Measurements from ENCODE around the gene RICTOR.

Gene RICTOR

GRCh38 chr5:39120052-39120420, 45.8 kb upstream of the RICTOR start:
- H3K36me3 ChIP-seq (ENCODE audit: insufficient read depth), result no peaks in the 10 kb centered on the region
- H3K27me3 ChIP-seq (ENCODE audit: insufficient read depth, low read depth), result no peaks in the 10 kb centered on the region
- no peaks in the 10 kb centered on the region for H4K20me1 ChIP-seq (ENCODE audit: insufficient read depth)
- no peak overlapping the region for H3K27ac ChIP-seq
- peaks cover 6% of the 10 kb centered on the region for H3K4me1 ChIP-seq (ENCODE audit: low read depth, poor library complexity, severe bottlenecking)
- TF ChIP-seq CTCF (conservative IDR thresholded peaks at IDR 0.05; ENCODE audit: low read depth, low read length), result no peak
- no peaks in the 10 kb centered on the region for H3K79me2 ChIP-seq (ENCODE audit: insufficient read depth, low read depth)
- H3K4me2 ChIP-seq, result no peak overlapping the region
- no peak overlapping the region for H3K9ac ChIP-seq
- no peak overlapping the region for H3K4me3 ChIP-seq (IDR thresholded peaks at IDR 0.05; ENCODE audit: insufficient read depth, low read depth, low read length)
- no peak overlapping the region for H2AFZ ChIP-seq (ENCODE audit: low read depth)

- Histone ChIP-seq H3K36me3 (ENCODE audit: insufficient read depth) (no peaks in the 10 kb centered on the region), H4K20me1 (ENCODE audit: insufficient read depth) (no peaks in the 10 kb centered on the region), H3K4me1 (ENCODE audit: low read depth, poor library complexity, severe bottlenecking) (peaks cover 6% of the 10 kb centered on the region), H3K9ac (no peak overlapping the region), H2AFZ (ENCODE audit: low read depth) (no peak overlapping the region), H3K4me2 (no peak overlapping the region), H3K4me3 (IDR thresholded peaks at IDR 0.05; ENCODE audit: insufficient read depth, low read depth, low read length) (no peak overlapping the region), H3K27me3 (ENCODE audit: insufficient read depth, low read depth) (no peaks in the 10 kb centered on the region), H3K27ac (no peak overlapping the region), H3K79me2 (ENCODE audit: insufficient read depth, low read depth) (no peaks in the 10 kb centered on the region)
- no peak for TF ChIP-seq CTCF (conservative IDR thresholded peaks at IDR 0.05; ENCODE audit: low read depth, low read length)
Observed at GRCh38 chr5:39119404-39120051, 45.3 kb upstream of the RICTOR start.

GRCh38 chr5:39118638-39119037, 44.4 kb upstream of the RICTOR start:
- TF ChIP-seq CTCF (conservative IDR thresholded peaks at IDR 0.05; ENCODE audit: low read depth, low read length), result no peak
- Histone ChIP-seq H2AFZ (ENCODE audit: low read depth) (no peak overlapping the region), H3K4me2 (no peak overlapping the region), H4K20me1 (ENCODE audit: insufficient read depth) (no peaks in the 10 kb centered on the region), H3K4me3 (IDR thresholded peaks at IDR 0.05; ENCODE audit: insufficient read depth, low read depth, low read length) (no peak overlapping the region), H3K27ac (no peak overlapping the region), H3K36me3 (ENCODE audit: insufficient read depth) (no peaks in the 10 kb centered on the region), H3K27me3 (ENCODE audit: insufficient read depth, low read depth) (no peaks in the 10 kb centered on the region), H3K79me2 (ENCODE audit: insufficient read depth, low read depth) (no peaks in the 10 kb centered on the region), H3K9ac (no peak overlapping the region), H3K4me1 (ENCODE audit: low read depth, poor library complexity, severe bottlenecking) (peaks cover 6% of the 10 kb centered on the region)

- Histone ChIP-seq H3K9ac (no peak overlapping the region), H3K27ac (no peak overlapping the region), H4K20me1 (ENCODE audit: insufficient read depth) (no peaks in the 10 kb centered on the region), H3K79me2 (ENCODE audit: insufficient read depth, low read depth) (no peaks in the 10 kb centered on the region), H3K4me1 (ENCODE audit: low read depth, poor library complexity, severe bottlenecking) (peaks cover 6% of the 10 kb centered on the region), H3K27me3 (ENCODE audit: insufficient read depth, low read depth) (no peaks in the 10 kb centered on the region), H3K4me3 (IDR thresholded peaks at IDR 0.05; ENCODE audit: insufficient read depth, low read depth, low read length) (no peak overlapping the region), H3K36me3 (ENCODE audit: insufficient read depth) (no peaks in the 10 kb centered on the region), H2AFZ (ENCODE audit: low read depth) (no peak overlapping the region), H3K4me2 (no peak overlapping the region)
- no peak for TF ChIP-seq CTCF (conservative IDR thresholded peaks at IDR 0.05; ENCODE audit: low read depth, low read length)
Observed at GRCh38 chr5:39117401-39117800, 43.2 kb upstream of the RICTOR start.
